KOPT-K1 (cell line): ENCODE data around the gene CHST8.

Experiments used
- H3K27ac ChIP-seq: fragments of 200-600 bp; sonication (generic); 2 replicates; pipeline ENCODE4 v1.5.1; 2016; ENCODE audit warnings: antibody characterized with exemption, mild to moderate bottlenecking, low read depth, low read length; ENCODE audit not compliant: poor library complexity, severe bottlenecking
- H3K36me3 ChIP-seq: fragments of 200-600 bp; sonication (generic); 2 replicates; pipeline ENCODE4 v1.5.1; 2017; ENCODE audit warnings: antibody characterized with exemption, mild to moderate bottlenecking, low read length, moderate library complexity; ENCODE audit not compliant: insufficient read depth
- H3K9me3 ChIP-seq: fragments of 200-600 bp; sonication (generic); 2 replicates; pipeline ENCODE4 v1.5.1; 2017; ENCODE audit warnings: antibody characterized with exemption, low read length, mild to moderate bottlenecking; ENCODE audit not compliant: insufficient read depth, poor library complexity, severe bottlenecking

Gene CHST8

GRCh38 chr19:33727331-33727998 is 105.7 kb downstream of the CHST8 start:
- Histone ChIP-seq H3K36me3 (no peaks in the 10 kb centered on the region), H3K27ac (no peak overlapping the region), H3K9me3 (peaks cover 1% of the 10 kb centered on the region)

- H3K27ac ChIP-seq, result no peak overlapping the region
- H3K36me3 ChIP-seq, result no peaks in the 10 kb centered on the region
- H3K9me3 ChIP-seq, result peaks cover 7% of the 10 kb centered on the region
Observed at GRCh38 chr19:33728141-33728540, 106.4 kb downstream of the CHST8 start.

- no peaks in the 10 kb centered on the region for H3K36me3 ChIP-seq
- H3K27ac ChIP-seq, result no peak overlapping the region
- H3K9me3 ChIP-seq, result peaks cover 7% of the 10 kb centered on the region
Observed at GRCh38 chr19:33730858-33731607, 109.3 kb downstream of the CHST8 start.

GRCh38 chr19:33731881-33732280 is 110.1 kb downstream of the CHST8 start:
- Histone ChIP-seq H3K27ac (no peak overlapping the region), H3K9me3 (peaks cover 7% of the 10 kb centered on the region), H3K36me3 (no peaks in the 10 kb centered on the region)

- no peak overlapping the region for H3K27ac ChIP-seq
- no peaks in the 10 kb centered on the region for H3K36me3 ChIP-seq
- H3K9me3 ChIP-seq, result peaks cover 7% of the 10 kb centered on the region
Observed at GRCh38 chr19:33734913-33735312, 113.2 kb downstream of the CHST8 start.

- Histone ChIP-seq H3K36me3 (no peaks in the 10 kb centered on the region), H3K9me3 (peaks cover 7% of the 10 kb centered on the region), H3K27ac (no peak overlapping the region)
Observed at GRCh38 chr19:33736158-33736557, 114.4 kb downstream of the CHST8 start.

GRCh38 chr19:33736787-33737186 is 115.0 kb downstream of the CHST8 start:
- no peak overlapping the region for H3K27ac ChIP-seq
- H3K9me3 ChIP-seq, result peaks cover 7% of the 10 kb centered on the region
- H3K36me3 ChIP-seq, result no peaks in the 10 kb centered on the region

- Histone ChIP-seq H3K36me3 (no peaks in the 10 kb centered on the region), H3K27ac (no peak overlapping the region), H3K9me3 (peaks cover 2% of the 10 kb centered on the region)
Observed at GRCh38 chr19:33737681-33738371, 116.1 kb downstream of the CHST8 start.

- Histone ChIP-seq H3K36me3 (no peaks in the 10 kb centered on the region), H3K9me3 (no peaks in the 10 kb centered on the region), H3K27ac (no peak overlapping the region)
Observed at GRCh38 chr19:33740811-33741396, 119.2 kb downstream of the CHST8 start.

- no peaks in the 10 kb centered on the region for H3K9me3 ChIP-seq
- no peaks in the 10 kb centered on the region for H3K36me3 ChIP-seq
- no peak overlapping the region for H3K27ac ChIP-seq
Observed at GRCh38 chr19:33745297-33745696, 123.5 kb downstream of the CHST8 start.

GRCh38 chr19:33746159-33746558 is 124.4 kb downstream of the CHST8 start:
- Histone ChIP-seq H3K27ac (no peak overlapping the region), H3K36me3 (no peaks in the 10 kb centered on the region), H3K9me3 (no peaks in the 10 kb centered on the region)

GRCh38 chr19:33747273-33747672 is 125.5 kb downstream of the CHST8 start:
- H3K27ac ChIP-seq, result no peak overlapping the region
- H3K36me3 ChIP-seq, result no peaks in the 10 kb centered on the region
- H3K9me3 ChIP-seq, result no peaks in the 10 kb centered on the region

GRCh38 chr19:33748231-33748630 is 126.5 kb downstream of the CHST8 start:
- no peaks in the 10 kb centered on the region for H3K9me3 ChIP-seq
- H3K36me3 ChIP-seq, result no peaks in the 10 kb centered on the region
- no peak overlapping the region for H3K27ac ChIP-seq

GRCh38 chr19:33749016-33749415 is 127.3 kb downstream of the CHST8 start:
- Histone ChIP-seq H3K36me3 (no peaks in the 10 kb centered on the region), H3K9me3 (no peaks in the 10 kb centered on the region), H3K27ac (no peak overlapping the region)

- no peaks in the 10 kb centered on the region for H3K9me3 ChIP-seq
- no peaks in the 10 kb centered on the region for H3K36me3 ChIP-seq
- no peak overlapping the region for H3K27ac ChIP-seq
Observed at GRCh38 chr19:33749619-33750175, 127.9 kb downstream of the CHST8 start.
